Ovary (tissue), 3 donors: ENCODE data around the gene ETFRF1.

Experiments
- CTCF ChIP-seq, 3 donors: fragments of 450-650 bp in 2 of 3; fragments of 200-600 bp in 1 of 3; IDR thresholded peaks; one replicate each; pipeline versions ENCODE4 v1.5.1 to v1.8.0; 2016 to 2022; ENCODE audit warnings: antibody characterized with exemption in 3 of 3, mild to moderate bottlenecking in 1 of 3
- EP300 ChIP-seq: sonication (generic); formaldehyde crosslinking; IDR thresholded peaks from one replicate; pipeline ENCODE4 v1.6.1; 2017; ENCODE audit warnings: antibody characterized with exemption
- POLR2A ChIP-seq: fragments of 450-650 bp; IDR thresholded peaks from one replicate; pipeline ENCODE4 v1.6.1; 2017; ENCODE audit warnings: antibody characterized with exemption, mild to moderate bottlenecking, moderate library complexity
- donor health status: DM: no; HTN: no; CAD: no.

DNA sequence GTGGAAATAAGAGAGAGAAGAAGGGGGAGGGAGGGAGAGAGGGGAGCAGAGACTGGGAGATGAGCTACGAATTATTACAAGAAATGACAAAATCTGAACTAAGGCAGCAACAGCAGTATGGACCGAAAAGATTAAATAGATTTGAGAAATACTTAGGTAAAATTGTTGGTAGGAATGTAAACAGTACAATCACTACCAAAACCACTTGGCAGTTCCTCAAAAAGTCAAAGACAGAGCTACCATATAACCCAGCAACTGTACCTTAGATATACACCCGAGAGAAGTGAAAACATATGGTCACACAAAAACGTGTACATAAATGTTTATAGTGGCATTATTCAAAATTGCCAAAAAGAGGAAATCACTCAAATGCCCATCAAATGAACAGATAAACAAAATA is 41.6 kb downstream of the ETFRF1 start:
- no peak for TF ChIP-seq CTCF (IDR thresholded peaks at IDR 0.05)
- no peak for TF ChIP-seq POLR2A
- no peak for TF ChIP-seq EP300
